Subcutaneous adipose tissue (tissue), 4 donors: Measurements from ENCODE around the gene AKT2. TPM values are rescaled to one million over a fixed set of nuclear protein-coding genes. Genes with fewer than 3 reads are reported as not detected.

ENCODE experiments used
- total RNA-seq, 4 donors: library from RNA; depleted of rRNA; stranded (reverse); fragments of >200 nt; gene quantifications; one replicate each; pipeline ENCODE4 v1.1.0, GENCODE V29; 2016
- TF ChIP-seq, protein P1 (sequence below): fragments of 450-650 bp; IDR thresholded peaks from one replicate; pipeline ENCODE4 v1.5.1; 2016; ENCODE audit warnings: low read depth, mild to moderate bottlenecking, control low read depth, antibody characterized with exemption, moderate library complexity

Gene AKT2
- total RNA-seq, 4 donors from 2014 or later = 81.7 to 175 (median 93.9) TPM

DNA sequence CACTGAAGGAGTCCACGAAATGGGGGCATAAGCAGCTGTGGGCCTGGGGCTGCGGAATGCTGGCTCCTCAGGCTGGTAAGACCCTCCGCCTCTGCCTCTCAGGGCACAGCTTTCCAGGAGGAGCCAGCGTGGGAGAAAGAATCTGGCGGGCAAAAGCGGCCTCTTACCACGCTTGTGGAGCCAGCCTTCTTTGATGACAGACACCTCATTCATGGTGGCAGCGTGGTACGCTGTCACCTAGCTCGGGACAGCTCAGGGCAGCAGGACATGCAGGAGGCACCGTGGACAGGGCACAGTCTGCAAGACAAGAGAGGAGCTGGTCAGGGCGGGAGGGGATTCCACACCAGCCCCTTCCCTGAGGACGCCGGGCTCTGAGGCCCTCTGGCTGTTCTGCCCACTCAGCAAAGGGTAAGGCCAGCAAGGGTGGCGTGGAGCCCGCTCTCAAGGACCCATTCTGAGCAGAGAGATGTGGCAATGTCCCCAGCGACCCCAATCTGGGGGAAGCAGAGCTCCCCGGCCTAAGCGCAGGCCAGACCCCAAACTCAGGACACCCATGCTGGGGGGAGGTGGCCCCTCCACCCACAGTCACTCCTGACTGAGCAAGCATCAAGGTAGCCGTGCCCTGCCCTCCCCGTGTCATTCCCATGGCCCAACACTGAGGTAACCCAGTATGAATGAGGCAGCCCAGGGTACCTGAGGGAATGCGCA is 19.9 kb downstream of the AKT2 start:
- TF ChIP-seq, protein P1, sequence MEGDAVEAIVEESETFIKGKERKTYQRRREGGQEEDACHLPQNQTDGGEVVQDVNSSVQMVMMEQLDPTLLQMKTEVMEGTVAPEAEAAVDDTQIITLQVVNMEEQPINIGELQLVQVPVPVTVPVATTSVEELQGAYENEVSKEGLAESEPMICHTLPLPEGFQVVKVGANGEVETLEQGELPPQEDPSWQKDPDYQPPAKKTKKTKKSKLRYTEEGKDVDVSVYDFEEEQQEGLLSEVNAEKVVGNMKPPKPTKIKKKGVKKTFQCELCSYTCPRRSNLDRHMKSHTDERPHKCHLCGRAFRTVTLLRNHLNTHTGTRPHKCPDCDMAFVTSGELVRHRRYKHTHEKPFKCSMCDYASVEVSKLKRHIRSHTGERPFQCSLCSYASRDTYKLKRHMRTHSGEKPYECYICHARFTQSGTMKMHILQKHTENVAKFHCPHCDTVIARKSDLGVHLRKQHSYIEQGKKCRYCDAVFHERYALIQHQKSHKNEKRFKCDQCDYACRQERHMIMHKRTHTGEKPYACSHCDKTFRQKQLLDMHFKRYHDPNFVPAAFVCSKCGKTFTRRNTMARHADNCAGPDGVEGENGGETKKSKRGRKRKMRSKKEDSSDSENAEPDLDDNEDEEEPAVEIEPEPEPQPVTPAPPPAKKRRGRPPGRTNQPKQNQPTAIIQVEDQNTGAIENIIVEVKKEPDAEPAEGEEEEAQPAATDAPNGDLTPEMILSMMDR = no peak

DNA sequence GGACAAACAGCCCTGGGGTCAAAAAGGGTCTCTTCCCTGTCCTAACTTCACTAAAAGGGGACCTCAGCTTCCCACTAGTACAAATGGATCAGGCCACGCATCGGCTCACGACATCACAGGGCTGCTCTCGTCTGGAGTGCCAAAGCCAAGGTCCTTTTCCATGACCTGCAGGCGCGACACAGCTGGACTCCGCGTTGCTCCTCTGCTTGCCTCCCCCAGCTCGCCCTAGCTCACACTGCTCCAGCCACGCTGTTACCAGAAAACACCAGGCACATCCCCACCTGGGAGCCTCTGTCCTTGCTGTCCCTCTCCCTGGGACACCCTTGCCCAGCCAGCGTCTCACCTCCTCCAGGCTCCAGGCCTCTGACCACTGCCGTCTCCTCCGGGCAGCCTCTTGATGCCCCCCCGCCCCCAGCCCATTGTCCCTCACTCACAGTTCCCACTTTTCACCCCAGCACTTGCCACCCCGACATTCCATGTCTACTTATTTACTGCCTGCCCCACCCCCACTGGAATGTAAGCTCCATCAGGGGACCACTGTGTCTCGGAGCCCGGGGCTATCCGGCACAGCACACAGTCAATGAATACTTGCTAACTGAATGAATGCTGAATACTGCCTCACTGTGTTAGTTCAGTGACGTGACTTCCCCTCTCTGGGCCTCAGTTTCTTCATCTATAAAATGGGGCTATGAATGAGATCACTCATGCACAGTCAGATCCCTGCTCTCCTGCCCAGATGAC is 20.7 kb downstream of the AKT2 start:
- TF ChIP-seq, protein P1 = no peak

DNA sequence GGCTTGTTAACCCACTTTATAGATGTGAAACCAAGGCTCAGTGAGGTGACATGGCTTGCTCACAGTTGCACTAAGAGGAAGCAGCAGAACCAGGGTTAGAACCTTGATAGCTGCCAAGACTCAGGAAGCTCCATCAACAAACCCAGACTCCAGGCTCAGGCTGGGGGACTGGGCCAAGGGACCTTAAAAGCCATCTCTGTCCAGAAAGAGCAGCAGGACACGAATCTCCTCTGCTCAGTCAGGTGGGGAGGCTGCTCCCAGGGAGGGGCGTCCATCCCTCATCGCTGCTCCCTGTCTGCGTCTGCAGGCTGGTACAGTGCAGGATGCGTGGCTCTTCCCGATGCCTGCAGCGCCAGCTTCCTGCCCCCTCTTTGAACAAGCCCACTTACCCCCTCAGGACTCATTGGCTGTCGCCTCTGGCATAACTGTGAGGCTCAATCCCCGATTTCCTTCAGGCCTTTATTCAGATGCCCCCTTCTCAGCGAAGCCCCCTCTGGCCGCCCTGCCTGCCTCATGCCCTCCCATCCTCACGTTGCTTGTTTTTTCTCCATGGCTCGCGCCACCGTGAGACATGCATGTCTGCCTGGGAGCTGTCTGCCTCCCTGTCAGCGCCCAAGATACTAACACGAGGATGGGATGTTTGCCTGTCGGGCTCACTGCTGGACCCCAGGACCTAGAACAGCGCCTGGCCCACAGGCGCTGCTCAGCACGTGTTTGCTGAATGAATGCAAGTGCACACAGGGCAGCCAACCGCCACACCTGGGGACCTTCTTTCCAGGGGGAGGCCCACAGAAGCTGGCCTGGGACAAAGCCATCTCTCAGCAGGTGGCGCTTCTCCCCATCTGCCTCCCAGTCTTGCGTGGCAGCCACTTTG is 21.5 kb downstream of the AKT2 start:
- TF ChIP-seq, protein P1 = no peak

DNA sequence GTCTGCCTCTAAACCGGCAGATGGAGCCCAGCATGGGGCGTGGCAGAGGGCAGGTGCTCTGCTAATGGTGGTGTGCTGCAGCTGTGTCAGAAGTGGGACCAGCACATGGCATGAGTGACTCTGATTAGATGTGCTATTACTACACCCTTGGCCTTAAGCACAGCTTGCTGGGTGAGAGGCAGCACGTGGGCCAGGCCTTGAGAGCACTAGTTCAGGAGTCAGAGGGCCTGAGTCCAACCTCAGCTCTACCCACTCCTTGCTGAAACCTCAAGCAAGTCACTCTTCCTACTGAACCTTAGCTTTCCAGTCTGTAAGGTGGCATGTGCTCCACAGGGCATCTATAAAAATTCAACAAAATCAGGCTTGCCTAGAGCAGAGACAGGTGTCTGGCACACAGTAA is 22.7 kb downstream of the AKT2 start:
- TF ChIP-seq, protein P1 = no peak

DNA sequence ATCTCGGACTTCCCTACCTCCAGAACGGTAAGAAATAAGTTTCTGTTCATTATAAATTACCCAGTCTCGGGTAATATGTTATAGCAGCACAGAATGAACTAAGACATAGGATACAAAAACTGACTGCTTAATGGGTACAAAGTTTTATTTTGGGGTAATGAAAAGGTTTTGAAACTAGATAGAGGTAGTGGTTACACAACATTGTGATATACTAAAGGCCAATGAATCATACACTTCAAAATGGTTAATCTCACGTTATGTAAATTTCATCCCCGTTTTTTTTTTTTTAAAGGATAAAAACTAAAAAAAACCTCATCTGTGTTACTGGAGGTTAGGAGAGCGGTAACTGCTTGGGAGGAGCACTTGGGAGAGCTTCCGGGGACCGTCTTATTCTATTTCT is 23.5 kb downstream of the AKT2 start:
- TF ChIP-seq, protein P1 = no peak

DNA sequence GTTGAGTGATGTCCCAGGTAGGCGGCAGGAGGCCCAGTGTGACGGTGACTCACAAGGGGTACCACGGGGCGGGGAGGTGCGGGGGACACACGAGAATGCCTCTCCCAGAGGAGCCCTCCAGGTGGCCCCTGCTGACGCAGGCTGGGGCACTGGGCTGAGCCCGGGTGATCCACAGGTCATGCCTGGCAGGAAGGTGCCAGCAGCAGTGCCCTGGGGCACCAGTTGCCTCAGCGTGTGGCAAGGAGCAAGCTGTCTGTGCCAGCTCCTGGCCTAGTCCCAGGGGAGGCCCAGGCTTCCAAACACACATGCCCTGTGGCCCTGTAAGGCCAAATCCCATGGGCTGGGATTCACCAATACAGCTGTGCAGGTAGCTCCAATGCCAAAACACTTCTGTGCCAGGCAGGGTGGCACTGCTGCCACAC is 28.0 kb downstream of the AKT2 start:
- TF ChIP-seq, protein P1 = no peak

DNA sequence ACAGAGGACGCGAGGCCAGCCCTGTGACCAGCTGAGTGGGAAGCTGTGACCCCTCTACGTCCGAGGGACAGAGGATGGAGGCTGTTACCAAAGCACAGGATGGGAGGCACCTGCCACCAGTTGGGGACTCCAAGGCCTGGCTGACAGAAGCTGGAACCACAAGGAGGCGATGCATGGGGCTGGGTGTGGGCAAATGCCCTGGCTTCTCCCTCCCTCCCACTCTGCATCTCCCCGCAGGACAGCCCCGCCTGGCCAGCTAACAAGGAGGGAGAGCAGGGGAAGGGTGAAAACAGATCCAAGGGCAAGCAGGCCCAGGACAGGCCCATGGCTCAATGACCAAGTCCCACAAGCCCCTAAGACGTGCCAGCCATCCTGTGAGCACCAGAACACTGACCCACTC is 28.6 kb downstream of the AKT2 start:
- TF ChIP-seq, protein P1 = no peak
